Activated naive CD8-positive, alpha-beta T cell treated with anti-CD3 and anti-CD28 coated beads for 36 hours (primary cell): ENCODE results near the gene TMEM129. TPM values are rescaled to one million over a fixed set of nuclear protein-coding genes. Genes with fewer than 3 reads are reported as not detected.
A peak's percentile ranks its signal among the peaks of the same experiment; 100 is the strongest.

Experiments used
- DNase-seq: peaks from one replicate; pipeline ENCODE4 v3.0.0; 2021
- H3K27ac Mint-ChIP-seq: one replicate; pipeline ENCODE4 v1.8.0; 2022; ENCODE audit warnings: mild to moderate bottlenecking, moderate library complexity, mixed read lengths
- H3K27me3 Mint-ChIP-seq: one replicate; pipeline ENCODE4 v1.8.0; 2022; ENCODE audit warnings: mild to moderate bottlenecking, mixed read lengths
- H3K36me3 Mint-ChIP-seq: one replicate; pipeline ENCODE4 v1.8.0; 2021; ENCODE audit warnings: mild to moderate bottlenecking, mixed read lengths
- H3K4me1 Mint-ChIP-seq: one replicate; pipeline ENCODE4 v1.8.0; 2021; ENCODE audit warnings: mixed read lengths
- H3K4me3 Mint-ChIP-seq: one replicate; pipeline ENCODE4 v1.8.0; 2022; ENCODE audit warnings: mild to moderate bottlenecking, moderate library complexity, mixed read lengths
- H3K9me3 Mint-ChIP-seq: one replicate; pipeline ENCODE4 v1.8.0; 2022; ENCODE audit warnings: mixed read lengths
- total RNA-seq, 2 experiments: library from RNA; stranded (reverse); gene quantifications; one replicate each; pipeline ENCODE4 v1.2.3, GENCODE V29; 2021

The TMEM129 gene
- total RNA-seq, 2 experiments from 2014 or later: 20.5 to 20.8 TPM

GRCh38 chr4:1751155-1751918 is 30.2 kb upstream of the TMEM129 start:
- H3K9me3 Mint-ChIP-seq: no peaks in the 10 kb centered on the region
- DNase-seq: no peak
- no peak overlapping the region for H3K27ac Mint-ChIP-seq
- no peaks in the 10 kb centered on the region for H3K4me1 Mint-ChIP-seq
- H3K4me3 Mint-ChIP-seq: no peak overlapping the region
- no peaks in the 10 kb centered on the region for H3K36me3 Mint-ChIP-seq
- no peaks in the 10 kb centered on the region for H3K27me3 Mint-ChIP-seq

- DNase-seq: no peak
- Mint-ChIP-seq H3K27ac (no peak overlapping the region), H3K4me1 (no peaks in the 10 kb centered on the region), H3K4me3 (no peak overlapping the region), H3K27me3 (no peaks in the 10 kb centered on the region), H3K9me3 (no peaks in the 10 kb centered on the region), H3K36me3 (no peaks in the 10 kb centered on the region)
Observed at GRCh38 chr4:1750381-1751154, 29.4 kb upstream of the TMEM129 start.

- Mint-ChIP-seq H3K27ac (no peak overlapping the region), H3K4me1 (no peaks in the 10 kb centered on the region), H3K36me3 (peaks cover 1% of the 10 kb centered on the region), H3K4me3 (no peak overlapping the region), H3K27me3 (no peaks in the 10 kb centered on the region), H3K9me3 (no peaks in the 10 kb centered on the region)
- no peak for DNase-seq
Observed at GRCh38 chr4:1749826-1750225, 28.7 kb upstream of the TMEM129 start.

DNA sequence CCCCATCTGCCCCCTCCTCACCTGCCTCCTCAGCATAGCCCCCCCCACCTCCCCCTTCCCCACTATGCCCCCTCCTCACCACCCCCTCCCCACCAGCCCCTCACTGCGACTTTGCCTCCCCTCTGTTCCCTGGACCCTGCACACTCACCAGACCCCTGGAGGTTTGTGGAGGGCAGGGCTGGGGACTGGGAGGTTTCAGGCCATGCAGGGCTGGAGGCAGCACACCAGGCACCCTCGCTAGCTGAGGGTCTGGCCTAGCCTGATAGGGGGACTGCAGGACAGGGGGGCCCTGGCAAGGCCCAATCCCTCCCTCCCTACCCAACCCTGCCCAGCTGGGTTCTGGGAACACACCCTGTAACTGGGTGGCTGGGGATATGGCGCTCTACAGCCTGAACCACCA is 28.2 kb upstream of the TMEM129 start:
- no peak overlapping the region for H3K4me3 Mint-ChIP-seq
- no peaks in the 10 kb centered on the region for H3K9me3 Mint-ChIP-seq
- no peak overlapping the region for H3K27ac Mint-ChIP-seq
- no peaks in the 10 kb centered on the region for H3K4me1 Mint-ChIP-seq
- peaks cover 2% of the 10 kb centered on the region for H3K36me3 Mint-ChIP-seq
- no peak for DNase-seq
- H3K27me3 Mint-ChIP-seq: no peaks in the 10 kb centered on the region

DNA sequence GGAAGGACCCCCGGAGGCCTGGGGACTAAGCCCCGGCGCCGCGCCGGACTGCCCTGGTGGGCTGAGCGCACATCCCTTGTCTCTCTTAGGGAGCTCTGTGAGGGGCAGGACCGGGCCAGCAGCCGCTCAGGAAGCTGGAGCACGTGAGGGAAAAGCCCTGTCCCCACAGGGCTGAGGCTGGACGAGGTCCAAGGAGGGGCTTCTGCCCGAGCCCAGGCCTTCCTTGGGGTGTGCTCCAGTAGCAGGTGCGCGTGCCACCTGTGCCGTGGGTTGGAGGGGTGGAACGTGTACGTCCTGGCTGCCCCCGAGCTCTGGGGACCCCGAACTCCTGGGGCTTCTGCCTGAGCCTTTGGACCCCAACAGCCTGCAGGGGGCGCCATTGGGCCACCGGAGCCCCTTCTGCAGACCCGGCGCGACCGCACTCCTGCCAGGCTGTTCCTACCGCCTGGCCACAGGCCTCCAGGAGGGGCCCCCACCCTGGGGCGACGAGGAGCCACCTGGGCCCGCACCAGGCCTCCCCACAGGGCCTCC is 27.4 kb upstream of the TMEM129 start:
- Mint-ChIP-seq H3K4me3 (no peak overlapping the region), H3K36me3 (peaks cover 4% of the 10 kb centered on the region), H3K27me3 (no peaks in the 10 kb centered on the region), H3K4me1 (no peaks in the 10 kb centered on the region), H3K27ac (no peak overlapping the region), H3K9me3 (no peaks in the 10 kb centered on the region)
- peak; percentile 90 for DNase-seq

GRCh38 chr4:1747603-1747967 is 26.5 kb upstream of the TMEM129 start:
- Mint-ChIP-seq H3K4me1 (no peaks in the 10 kb centered on the region), H3K27me3 (no peaks in the 10 kb centered on the region), H3K27ac (no peak overlapping the region), H3K36me3 (peaks cover 5% of the 10 kb centered on the region), H3K4me3 (no peak overlapping the region), H3K9me3 (no peaks in the 10 kb centered on the region)
- no peak for DNase-seq

DNA sequence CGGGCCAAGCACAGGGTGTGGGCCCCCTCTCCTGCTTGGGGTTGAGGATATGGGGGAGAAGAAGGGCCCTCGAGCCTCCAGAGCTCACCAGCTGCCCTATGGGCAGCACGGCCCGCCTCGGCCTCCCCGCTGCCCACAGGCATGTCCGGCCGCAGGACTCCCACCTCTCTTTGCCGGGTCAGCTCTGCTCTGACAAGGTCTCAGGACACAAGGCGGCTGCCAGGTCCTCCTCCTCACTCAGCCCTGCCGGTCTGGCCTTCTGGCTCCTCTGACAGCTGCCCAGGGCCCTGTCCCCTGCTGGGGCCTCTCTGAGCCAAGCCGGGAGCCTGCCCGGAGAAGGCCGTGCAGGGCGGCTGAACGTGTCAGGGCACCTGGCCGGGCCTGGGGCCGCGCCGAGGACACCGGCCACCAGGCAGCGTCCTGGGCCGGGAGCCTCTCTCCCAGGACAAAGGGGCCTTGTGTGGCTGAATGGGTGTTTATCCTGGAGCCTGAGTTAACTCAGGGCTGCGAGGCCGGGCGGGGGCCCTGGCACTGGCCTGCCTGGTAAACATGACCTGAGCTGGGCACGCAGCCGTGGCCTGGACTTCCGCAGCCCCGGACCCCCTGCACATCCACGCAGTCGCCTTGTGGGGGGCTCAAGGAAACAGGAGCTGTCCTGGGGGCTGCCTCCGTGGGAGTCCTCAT is 25.9 kb upstream of the TMEM129 start:
- no peaks in the 10 kb centered on the region for H3K4me1 Mint-ChIP-seq
- peaks cover 5% of the 10 kb centered on the region for H3K36me3 Mint-ChIP-seq
- no peak for DNase-seq

GRCh38 chr4:1746265-1746691 is 25.2 kb upstream of the TMEM129 start:
- Mint-ChIP-seq H3K4me3 (no peak overlapping the region), H3K27me3 (no peaks in the 10 kb centered on the region), H3K4me1 (no peaks in the 10 kb centered on the region), H3K9me3 (no peaks in the 10 kb centered on the region), H3K36me3 (peaks cover 10% of the 10 kb centered on the region), H3K27ac (no peak overlapping the region)
- DNase-seq: peak; percentile 90

More for the DNA sequence above, 25.9 kb upstream of the TMEM129 start:
- no peaks in the 10 kb centered on the region for H3K9me3 Mint-ChIP-seq
- no peak overlapping the region for H3K27ac Mint-ChIP-seq
- H3K27me3 Mint-ChIP-seq: no peaks in the 10 kb centered on the region
- no peak overlapping the region for H3K4me3 Mint-ChIP-seq

- H3K36me3 Mint-ChIP-seq: peaks cover 13% of the 10 kb centered on the region
- no peaks in the 10 kb centered on the region for H3K4me1 Mint-ChIP-seq
- no peak overlapping the region for H3K4me3 Mint-ChIP-seq
- no peak for DNase-seq
- H3K9me3 Mint-ChIP-seq: no peaks in the 10 kb centered on the region
- no peaks in the 10 kb centered on the region for H3K27me3 Mint-ChIP-seq
- H3K27ac Mint-ChIP-seq: no peak overlapping the region
Observed at GRCh38 chr4:1745697-1746096, 24.6 kb upstream of the TMEM129 start.

GRCh38 chr4:1745165-1745564 is 24.0 kb upstream of the TMEM129 start:
- Mint-ChIP-seq H3K4me1 (no peaks in the 10 kb centered on the region), H3K9me3 (no peaks in the 10 kb centered on the region), H3K36me3 (peaks cover 15% of the 10 kb centered on the region), H3K4me3 (no peak overlapping the region), H3K27me3 (no peaks in the 10 kb centered on the region), H3K27ac (no peak overlapping the region)
- DNase-seq: no peak

DNA sequence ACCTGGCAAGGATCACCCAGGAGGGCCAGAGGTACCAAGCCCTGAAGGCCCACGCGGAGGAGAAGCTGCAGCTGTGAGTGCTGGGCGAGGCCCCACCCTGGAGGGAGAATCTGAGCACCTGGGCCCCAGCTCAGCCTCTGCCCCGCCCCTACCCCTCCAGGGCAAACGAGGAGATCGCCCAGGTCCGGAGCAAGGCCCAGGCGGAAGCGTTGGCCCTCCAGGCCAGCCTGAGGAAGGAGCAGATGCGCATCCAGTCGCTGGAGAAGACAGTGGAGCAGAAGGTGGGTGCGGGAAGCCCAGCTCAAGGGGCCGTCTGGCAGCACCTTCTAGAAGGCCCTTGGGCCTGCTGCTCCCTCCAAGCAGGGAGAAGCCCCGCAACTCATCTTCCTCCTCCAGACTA is 23.4 kb upstream of the TMEM129 start:
- no peak overlapping the region for H3K27ac Mint-ChIP-seq
- H3K4me3 Mint-ChIP-seq: no peak overlapping the region
- no peak for DNase-seq
- peaks cover 15% of the 10 kb centered on the region for H3K36me3 Mint-ChIP-seq
- H3K9me3 Mint-ChIP-seq: no peaks in the 10 kb centered on the region
- H3K27me3 Mint-ChIP-seq: no peaks in the 10 kb centered on the region
- H3K4me1 Mint-ChIP-seq: no peaks in the 10 kb centered on the region

GRCh38 chr4:1743975-1744374 is 22.9 kb upstream of the TMEM129 start:
- no peak overlapping the region for H3K27ac Mint-ChIP-seq
- peaks cover 20% of the 10 kb centered on the region for H3K36me3 Mint-ChIP-seq

DNA sequence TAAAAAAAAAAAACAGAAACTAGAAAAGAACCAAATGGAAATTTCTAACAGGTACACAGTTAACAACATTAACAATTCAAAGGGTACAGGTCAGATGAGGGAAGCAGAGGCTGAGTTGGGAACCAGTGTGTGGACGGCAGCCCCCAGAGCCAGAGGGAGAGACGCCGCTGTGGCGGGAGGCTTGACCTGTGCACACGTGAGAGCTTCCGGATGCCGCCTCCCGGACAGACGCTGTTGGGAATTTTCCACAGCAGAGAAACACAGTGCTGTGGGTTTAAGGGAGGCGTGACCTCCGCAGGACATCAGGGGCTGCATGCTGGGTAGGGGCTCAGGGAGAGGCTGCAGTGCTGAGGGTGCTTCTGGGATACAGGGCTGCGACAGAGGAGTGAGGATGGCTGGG is 22.4 kb upstream of the TMEM129 start:
- no peak overlapping the region for H3K27ac Mint-ChIP-seq
- H3K27me3 Mint-ChIP-seq: no peaks in the 10 kb centered on the region
- H3K9me3 Mint-ChIP-seq: peaks cover 4% of the 10 kb centered on the region
- no peaks in the 10 kb centered on the region for H3K4me1 Mint-ChIP-seq
- H3K36me3 Mint-ChIP-seq: peaks cover 24% of the 10 kb centered on the region
- DNase-seq: no peak
- no peak overlapping the region for H3K4me3 Mint-ChIP-seq

More at GRCh38 chr4:1743975-1744374, 22.9 kb upstream of the TMEM129 start:
- no peak for DNase-seq
- Mint-ChIP-seq H3K4me3 (no peak overlapping the region), H3K9me3 (no peaks in the 10 kb centered on the region), H3K4me1 (no peaks in the 10 kb centered on the region), H3K27me3 (no peaks in the 10 kb centered on the region)

DNA sequence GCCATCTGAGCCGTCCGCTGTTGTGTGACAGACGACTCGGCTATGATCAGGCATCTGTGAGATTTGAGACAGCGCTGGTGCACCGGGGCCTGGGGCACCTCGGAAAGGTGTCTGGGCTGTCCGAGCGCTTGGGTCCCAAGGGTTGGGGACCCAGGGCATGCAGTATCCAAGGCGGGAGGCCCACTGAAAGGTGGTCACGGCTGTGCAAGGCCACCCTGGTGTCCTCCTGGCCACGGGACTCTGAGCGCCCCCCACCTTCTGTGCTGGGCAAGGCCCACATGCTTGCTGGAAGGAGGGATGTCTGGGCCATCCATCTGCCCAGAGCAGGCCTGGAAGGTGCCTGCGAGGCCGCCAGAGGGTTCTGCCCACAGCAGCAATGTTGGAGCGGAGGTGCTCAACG is 20.1 kb upstream of the TMEM129 start:
- H3K4me3 Mint-ChIP-seq: no peak overlapping the region
- no peak overlapping the region for H3K27ac Mint-ChIP-seq
- H3K4me1 Mint-ChIP-seq: no peaks in the 10 kb centered on the region
- H3K27me3 Mint-ChIP-seq: no peaks in the 10 kb centered on the region
- H3K9me3 Mint-ChIP-seq: peaks cover 11% of the 10 kb centered on the region
- no peak for DNase-seq
- peaks cover 48% of the 10 kb centered on the region for H3K36me3 Mint-ChIP-seq

- no peaks in the 10 kb centered on the region for H3K4me1 Mint-ChIP-seq
- no peak overlapping the region for H3K4me3 Mint-ChIP-seq
- no peaks in the 10 kb centered on the region for H3K27me3 Mint-ChIP-seq
- DNase-seq: no peak
- H3K36me3 Mint-ChIP-seq: peaks cover 57% of the 10 kb centered on the region
- peaks cover 11% of the 10 kb centered on the region for H3K9me3 Mint-ChIP-seq
- H3K27ac Mint-ChIP-seq: no peak overlapping the region
Observed at GRCh38 chr4:1740021-1740545, 19.0 kb upstream of the TMEM129 start.
